HG03064 (cell line): ENCODE data around the gene VAC14.

Source experiments
- ATAC-seq: cut with Tn5 transposase; IDR thresholded peaks from one replicate; pipeline ENCODE4 v1.9.1; 2021; ENCODE audit warnings: low read depth; ENCODE audit not compliant: unreplicated experiment

Gene VAC14

GRCh38 chr16:70788668-70789594, 12.0 kb downstream of the VAC14 start:
- ATAC-seq: no peak

- ATAC-seq: no peak
These were observed 14.8 kb downstream of the VAC14 start for GRCh38 chr16:70786020-70786755.

GRCh38 chr16:70784692-70785555, 16.0 kb downstream of the VAC14 start:
- ATAC-seq: no peak

- no peak for ATAC-seq
These were observed 18.7 kb downstream of the VAC14 start for GRCh38 chr16:70782237-70782636.

- no peak for ATAC-seq
These were observed 19.2 kb downstream of the VAC14 start for GRCh38 chr16:70781800-70782199.

- ATAC-seq: no peak
These were observed 20.4 kb downstream of the VAC14 start for GRCh38 chr16:70780546-70780945.

GRCh38 chr16:70779361-70779760, 21.6 kb downstream of the VAC14 start:
- no peak for ATAC-seq

GRCh38 chr16:70778901-70779309, 22.1 kb downstream of the VAC14 start:
- ATAC-seq: no peak

- no peak for ATAC-seq
These were observed 23.0 kb downstream of the VAC14 start for GRCh38 chr16:70777973-70778406.

GRCh38 chr16:70777496-70777895, 23.5 kb downstream of the VAC14 start:
- no peak for ATAC-seq

GRCh38 chr16:70775399-70775798, 25.6 kb downstream of the VAC14 start:
- no peak for ATAC-seq

- ATAC-seq: no peak
These were observed 26.7 kb downstream of the VAC14 start for GRCh38 chr16:70774261-70774660.

GRCh38 chr16:70772493-70772892, 28.5 kb downstream of the VAC14 start:
- ATAC-seq: no peak

- ATAC-seq: no peak
These were observed 30.1 kb downstream of the VAC14 start for GRCh38 chr16:70770626-70771552.

GRCh38 chr16:70770291-70770625, 30.7 kb downstream of the VAC14 start:
- ATAC-seq: no peak

GRCh38 chr16:70769761-70770160, 31.2 kb downstream of the VAC14 start:
- ATAC-seq: no peak

GRCh38 chr16:70769131-70769530, 31.8 kb downstream of the VAC14 start:
- ATAC-seq: no peak

GRCh38 chr16:70768203-70768580, 32.8 kb downstream of the VAC14 start:
- ATAC-seq: no peak

GRCh38 chr16:70767377-70768202, 33.4 kb downstream of the VAC14 start:
- no peak for ATAC-seq
